PFSK-1 (cell line): Measurements from ENCODE around the gene ZNF416.

ENCODE experiments used
- POLR2AphosphoS5 ChIP-seq: IDR thresholded peaks from 2 replicates; pipeline ENCODE4 v1.6.1; 2012; ENCODE audit warnings: low read depth, mild to moderate bottlenecking, control low read depth, low read length, moderate library complexity
- SIN3A ChIP-seq: IDR thresholded peaks from 2 replicates; pipeline ENCODE4 v1.6.1; 2012; ENCODE audit warnings: mild to moderate bottlenecking, low read length, moderate library complexity, borderline replicate concordance; ENCODE audit not compliant: insufficient read depth
- TAF1 ChIP-seq: IDR thresholded peaks from 2 replicates; pipeline ENCODE4 v1.6.1; 2012; ENCODE audit warnings: low read length, control low read depth, borderline replicate concordance; ENCODE audit not compliant: insufficient read depth
- TF ChIP-seq, protein P1 (sequence below), 2 experiments: IDR thresholded peaks; 2 replicates each; pipeline versions ENCODE4 v1.6.1 to v1.8.0; 2011 to 2012; ENCODE audit warnings: low read depth in 2 of 2, low read length in 2 of 2, control low read depth in 1 of 2, inconsistent platforms in 1 of 2, mild to moderate bottlenecking in 1 of 2, moderate library complexity in 1 of 2; ENCODE audit not compliant: insufficient read depth in 1 of 2

GRCh38 chr19:57527136-57527881, 51.4 kb downstream of the ZNF416 start, which contains the start of gene ZNF549:
- TF ChIP-seq TAF1 (peak; percentile 49; the same call in 1 of the 2 replicates), POLR2AphosphoS5 (peak; percentile 53; the same call in 1 of the 2 replicates), SIN3A (peak; percentile 80; the same call in 1 of the 2 replicates)
- TF ChIP-seq, protein P1, sequence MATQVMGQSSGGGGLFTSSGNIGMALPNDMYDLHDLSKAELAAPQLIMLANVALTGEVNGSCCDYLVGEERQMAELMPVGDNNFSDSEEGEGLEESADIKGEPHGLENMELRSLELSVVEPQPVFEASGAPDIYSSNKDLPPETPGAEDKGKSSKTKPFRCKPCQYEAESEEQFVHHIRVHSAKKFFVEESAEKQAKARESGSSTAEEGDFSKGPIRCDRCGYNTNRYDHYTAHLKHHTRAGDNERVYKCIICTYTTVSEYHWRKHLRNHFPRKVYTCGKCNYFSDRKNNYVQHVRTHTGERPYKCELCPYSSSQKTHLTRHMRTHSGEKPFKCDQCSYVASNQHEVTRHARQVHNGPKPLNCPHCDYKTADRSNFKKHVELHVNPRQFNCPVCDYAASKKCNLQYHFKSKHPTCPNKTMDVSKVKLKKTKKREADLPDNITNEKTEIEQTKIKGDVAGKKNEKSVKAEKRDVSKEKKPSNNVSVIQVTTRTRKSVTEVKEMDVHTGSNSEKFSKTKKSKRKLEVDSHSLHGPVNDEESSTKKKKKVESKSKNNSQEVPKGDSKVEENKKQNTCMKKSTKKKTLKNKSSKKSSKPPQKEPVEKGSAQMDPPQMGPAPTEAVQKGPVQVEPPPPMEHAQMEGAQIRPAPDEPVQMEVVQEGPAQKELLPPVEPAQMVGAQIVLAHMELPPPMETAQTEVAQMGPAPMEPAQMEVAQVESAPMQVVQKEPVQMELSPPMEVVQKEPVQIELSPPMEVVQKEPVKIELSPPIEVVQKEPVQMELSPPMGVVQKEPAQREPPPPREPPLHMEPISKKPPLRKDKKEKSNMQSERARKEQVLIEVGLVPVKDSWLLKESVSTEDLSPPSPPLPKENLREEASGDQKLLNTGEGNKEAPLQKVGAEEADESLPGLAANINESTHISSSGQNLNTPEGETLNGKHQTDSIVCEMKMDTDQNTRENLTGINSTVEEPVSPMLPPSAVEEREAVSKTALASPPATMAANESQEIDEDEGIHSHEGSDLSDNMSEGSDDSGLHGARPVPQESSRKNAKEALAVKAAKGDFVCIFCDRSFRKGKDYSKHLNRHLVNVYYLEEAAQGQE (IDR thresholded peaks at IDR 0.05; ENCODE audit: insufficient read depth in 1 of 2, low read depth in 2 of 2, low read length in 2 of 2), result no peak
